Fibroblast of the aortic adventitia (primary cell): ENCODE measurements around the gene ATXN7L1. TPM values are rescaled to one million over a fixed set of nuclear protein-coding genes. Genes with fewer than 3 reads are reported as not detected.
"Not testable (repeated sequence)": the region's sequence is repeated elsewhere in the genome, so short reads cannot be mapped to it uniquely, and the experiment has no call there.

Source experiments
- DNase-seq: peaks from one replicate; pipeline ENCODE4 v3.0.0-alpha.2; 2010; ENCODE audit warnings: low read depth
- H3K4me3 ChIP-seq: 2 replicates; pipeline ENCODE4 v1.5.1; 2011; ENCODE audit warnings: low read depth, mild to moderate bottlenecking, control low read depth, low read length, moderate library complexity
- total RNA-seq: library from RNA; depleted of rRNA; stranded (reverse); fragments of >200 nt; gene quantifications from 2 replicates; pipeline ENCODE4 v1.2.3, GENCODE V29; 2012; ENCODE audit warnings: low replicate concordance
- TF ChIP-seq, protein P1 (sequence below): IDR thresholded peaks from 2 replicates; pipeline ENCODE4 v1.5.1; 2011; ENCODE audit warnings: mild to moderate bottlenecking, low read length, control low read depth, inconsistent platforms; ENCODE audit not compliant: insufficient read depth

The ATXN7L1 gene
- total RNA-seq, 1 donor = 13.8 TPM

DNA sequence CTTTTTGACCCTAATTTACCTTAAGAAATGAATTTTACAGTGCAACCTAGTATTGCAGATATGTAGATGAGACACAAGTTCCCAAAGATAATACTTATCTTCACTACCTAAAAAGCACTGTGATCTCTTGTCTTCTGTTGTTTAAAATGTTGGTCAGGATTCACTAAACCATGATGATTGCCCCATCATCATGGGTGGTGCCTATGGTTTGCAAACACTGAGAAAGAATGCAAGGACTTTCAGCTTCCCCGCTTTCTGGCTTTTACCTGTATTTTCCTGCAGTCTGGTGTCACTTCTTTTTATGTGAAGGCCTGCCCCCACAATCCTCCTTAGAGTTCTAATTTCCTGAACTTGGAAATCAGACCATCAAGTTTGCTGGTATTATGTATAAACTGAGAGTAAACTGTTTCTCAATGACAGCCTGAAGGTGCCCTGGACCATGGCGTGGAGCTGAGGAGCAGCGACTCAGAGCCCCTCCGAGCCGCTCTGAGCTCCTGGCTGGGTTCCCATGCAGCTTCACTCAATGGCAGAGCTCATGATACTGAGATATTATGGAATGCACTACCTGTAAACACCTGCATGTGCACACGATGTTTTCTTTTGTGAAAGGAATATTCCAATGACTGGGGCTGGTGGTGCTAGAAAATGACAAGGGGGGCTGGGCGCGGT lies 176.7 kb downstream of the ATXN7L1 start:
- no peak overlapping the region for H3K4me3 ChIP-seq
- TF ChIP-seq, protein P1, sequence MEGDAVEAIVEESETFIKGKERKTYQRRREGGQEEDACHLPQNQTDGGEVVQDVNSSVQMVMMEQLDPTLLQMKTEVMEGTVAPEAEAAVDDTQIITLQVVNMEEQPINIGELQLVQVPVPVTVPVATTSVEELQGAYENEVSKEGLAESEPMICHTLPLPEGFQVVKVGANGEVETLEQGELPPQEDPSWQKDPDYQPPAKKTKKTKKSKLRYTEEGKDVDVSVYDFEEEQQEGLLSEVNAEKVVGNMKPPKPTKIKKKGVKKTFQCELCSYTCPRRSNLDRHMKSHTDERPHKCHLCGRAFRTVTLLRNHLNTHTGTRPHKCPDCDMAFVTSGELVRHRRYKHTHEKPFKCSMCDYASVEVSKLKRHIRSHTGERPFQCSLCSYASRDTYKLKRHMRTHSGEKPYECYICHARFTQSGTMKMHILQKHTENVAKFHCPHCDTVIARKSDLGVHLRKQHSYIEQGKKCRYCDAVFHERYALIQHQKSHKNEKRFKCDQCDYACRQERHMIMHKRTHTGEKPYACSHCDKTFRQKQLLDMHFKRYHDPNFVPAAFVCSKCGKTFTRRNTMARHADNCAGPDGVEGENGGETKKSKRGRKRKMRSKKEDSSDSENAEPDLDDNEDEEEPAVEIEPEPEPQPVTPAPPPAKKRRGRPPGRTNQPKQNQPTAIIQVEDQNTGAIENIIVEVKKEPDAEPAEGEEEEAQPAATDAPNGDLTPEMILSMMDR = no peak
- no peak for DNase-seq

DNA sequence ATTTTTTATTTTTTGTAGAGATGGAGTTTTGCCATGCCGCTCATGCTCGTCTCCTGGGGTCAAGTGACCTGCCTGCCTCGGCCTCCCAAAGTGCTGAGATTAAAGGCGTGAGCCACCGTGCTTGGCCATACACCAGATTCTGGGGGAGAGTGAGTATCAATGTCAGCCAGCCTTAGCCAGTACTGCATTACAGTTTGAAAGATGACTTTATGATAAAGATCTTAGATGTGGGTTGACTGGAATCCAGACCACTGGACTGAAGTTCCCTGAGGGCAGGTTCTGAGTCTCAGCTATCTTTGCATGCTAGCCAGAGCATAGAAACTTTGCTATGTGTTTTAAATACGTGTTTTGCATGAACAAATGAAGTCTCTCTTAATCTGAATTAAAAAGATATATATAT lies 177.9 kb downstream of the ATXN7L1 start:
- no peak for DNase-seq

DNA sequence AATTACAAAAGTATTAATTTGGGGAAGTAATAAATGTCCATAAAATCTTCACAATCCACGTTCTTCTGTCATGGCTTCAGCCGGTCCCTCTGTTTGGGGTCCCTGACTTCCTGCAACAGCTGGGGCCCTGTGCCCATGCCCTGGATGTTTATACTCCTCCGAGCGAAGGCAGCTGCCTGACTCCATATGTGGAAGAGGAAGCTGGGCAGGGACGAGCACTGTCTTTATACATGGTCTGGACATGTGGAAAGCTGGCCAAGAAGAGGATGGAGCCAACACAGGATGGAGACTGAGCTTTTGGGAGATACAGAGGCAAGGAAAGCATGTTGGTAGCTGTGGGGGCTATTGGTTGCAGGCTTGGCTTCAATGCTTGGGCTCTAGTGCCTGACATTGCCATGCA lies 178.6 kb downstream of the ATXN7L1 start:
- no peak for DNase-seq
- TF ChIP-seq, protein P1 = no peak
- H3K4me3 ChIP-seq = no peak overlapping the region

More for the DNA sequence above, 177.9 kb downstream of the ATXN7L1 start:
- TF ChIP-seq, protein P1 = no peak
- H3K4me3 ChIP-seq = no peak overlapping the region

DNA sequence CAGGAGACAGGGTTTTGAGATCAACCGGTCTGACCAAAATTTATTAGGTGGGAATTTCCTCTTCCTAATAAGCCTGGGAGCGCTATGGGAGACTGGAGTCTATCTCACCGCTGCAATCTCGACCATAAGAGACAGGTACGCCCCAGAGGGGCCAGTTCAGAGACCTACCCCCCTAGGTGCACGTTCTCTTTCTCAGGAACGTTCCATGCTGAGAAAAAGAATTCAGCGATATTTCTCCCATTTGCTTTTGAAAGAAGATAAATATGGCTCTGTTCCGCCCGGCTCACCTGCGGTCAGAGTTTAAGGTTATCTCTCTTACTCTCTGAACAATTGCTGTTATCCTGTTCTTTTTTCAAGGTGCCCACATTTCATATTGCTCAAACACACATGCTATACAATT lies 179.2 kb downstream of the ATXN7L1 start:
- not testable (repeated sequence) for DNase-seq, H3K4me3 ChIP-seq

DNA sequence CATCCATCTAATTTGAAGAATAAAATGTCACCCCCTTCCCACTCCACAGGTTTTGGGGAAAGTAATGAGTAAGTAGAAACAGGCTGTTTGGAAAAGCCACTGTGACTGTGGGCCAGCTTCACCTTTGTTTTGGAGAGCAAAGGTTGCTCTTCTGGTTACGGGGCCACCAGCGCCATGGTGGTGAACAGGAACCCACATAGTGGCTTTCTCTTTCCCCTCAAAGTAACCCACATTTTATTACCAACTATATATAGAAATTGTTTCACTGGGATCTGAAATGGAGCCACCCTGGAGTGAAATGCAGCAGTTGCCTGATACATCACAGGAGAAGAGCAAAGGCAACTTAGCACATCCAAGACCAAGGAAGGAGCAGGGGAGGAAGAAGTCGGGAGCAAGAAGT lies 182.8 kb downstream of the ATXN7L1 start:
- no peak overlapping the region for H3K4me3 ChIP-seq
- TF ChIP-seq, protein P1 = no peak
- DNase-seq = no peak

DNA sequence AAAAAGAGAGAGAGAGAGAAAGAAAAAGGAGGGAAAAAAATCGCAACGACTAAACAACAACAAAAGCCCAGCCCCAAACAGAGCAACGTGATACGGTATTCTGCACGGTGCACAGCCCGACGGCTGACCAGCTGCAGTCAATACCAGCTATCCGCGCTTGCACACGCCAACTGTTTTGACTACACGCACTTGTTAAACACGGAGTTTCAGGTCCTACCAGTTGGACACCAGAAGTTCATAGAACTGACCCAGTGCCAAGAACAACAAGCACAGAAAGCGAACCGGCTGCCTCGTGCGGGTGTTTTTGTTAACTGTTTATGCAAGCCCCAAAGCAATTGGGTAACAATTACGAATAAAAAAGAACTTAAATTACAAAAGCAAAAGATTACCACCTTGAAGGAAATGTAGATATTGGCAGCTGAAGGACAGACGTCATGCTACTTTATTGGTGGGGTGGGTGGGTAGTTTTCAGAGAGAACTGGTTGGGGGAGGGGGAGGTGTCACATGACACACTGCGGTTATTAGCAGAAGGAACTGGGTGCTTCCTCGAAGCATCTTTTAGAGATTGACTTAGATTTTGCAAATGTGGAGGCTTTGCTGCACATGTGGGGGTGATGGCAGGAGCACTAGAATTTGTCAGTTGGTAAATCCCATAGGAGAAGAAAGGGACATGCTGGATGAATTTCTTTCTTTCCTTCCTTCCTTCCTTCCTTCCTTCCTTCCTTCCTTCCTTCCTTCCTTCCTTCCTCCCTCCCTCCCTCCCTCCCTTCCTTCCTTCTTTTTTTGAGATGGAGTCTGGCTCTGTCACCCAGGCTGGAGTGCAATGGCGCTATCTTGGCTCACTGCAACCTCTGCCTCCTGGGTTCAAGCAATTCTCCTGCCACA lies 184.5 kb downstream of the ATXN7L1 start:
- peak overlapping the region; percentile 60 for H3K4me3 ChIP-seq
- peak; percentile 80 for DNase-seq
- TF ChIP-seq, protein P1 = no peak

DNA sequence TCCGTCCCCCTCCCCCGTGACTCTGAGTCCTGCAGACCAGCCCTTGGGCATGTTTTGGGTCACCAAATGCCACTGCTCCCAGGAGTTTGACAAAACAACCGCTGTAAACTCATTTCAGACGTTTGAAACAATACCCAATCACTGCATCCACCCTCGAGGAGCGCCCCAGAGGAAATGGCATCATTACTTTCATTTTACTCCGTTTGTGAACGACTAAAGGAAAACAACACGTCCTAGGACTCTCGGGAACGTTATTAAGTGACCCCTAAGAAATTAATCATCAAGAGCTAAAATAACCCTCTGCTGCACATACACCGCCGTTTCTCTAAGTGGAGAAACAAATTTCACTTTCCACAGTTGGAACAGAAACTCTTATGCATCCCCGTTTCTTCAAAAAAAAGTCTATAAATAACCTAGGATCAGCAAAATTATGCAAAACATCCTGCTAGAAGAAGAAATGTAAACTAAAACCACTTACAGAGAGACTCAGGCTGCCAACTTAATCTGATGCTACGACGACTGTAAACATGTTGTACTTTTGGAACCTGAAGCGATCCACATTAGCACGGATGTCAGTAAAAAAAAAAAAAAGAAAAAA lies 185.2 kb downstream of the ATXN7L1 start:
- H3K4me3 ChIP-seq = peak overlapping the region; percentile 60
- TF ChIP-seq, protein P1 = no peak
- DNase-seq = peak; percentile 44
